HG03571 (cell line): Measurements from ENCODE around the gene C2orf81.

Experiments used
- ATAC-seq: cut with Tn5 transposase; IDR thresholded peaks from one replicate; pipeline ENCODE4 v1.9.1; 2021; ENCODE audit not compliant: unreplicated experiment

C2orf81 gene

GRCh38 chr2:74391209-74391579 lies 30.2 kb downstream of the C2orf81 start:
- peak; percentile 18 for ATAC-seq

- ATAC-seq = no peak
Observed at GRCh38 chr2:74390606-74391005, 30.8 kb downstream of the C2orf81 start.

GRCh38 chr2:74387346-74387745 lies 34.1 kb downstream of the C2orf81 start:
- ATAC-seq = no peak

GRCh38 chr2:74385396-74385795 lies 36.0 kb downstream of the C2orf81 start:
- no peak for ATAC-seq

- no peak for ATAC-seq
Observed at GRCh38 chr2:74384051-74384450, 37.4 kb downstream of the C2orf81 start.

GRCh38 chr2:74383254-74383653 lies 38.2 kb downstream of the C2orf81 start:
- no peak for ATAC-seq

- no peak for ATAC-seq
Observed at GRCh38 chr2:74381751-74382150, 39.7 kb downstream of the C2orf81 start.

- no peak for ATAC-seq
Observed at GRCh38 chr2:74379851-74380789, 41.3 kb downstream of the C2orf81 start, which contains the start of gene DCTN1. Gene DCTN1, minus strand, starts transcription at chr2:74380311. Its CDS starts 274 bp downstream, at chr2:74380037.

- ATAC-seq = no peak
Observed at GRCh38 chr2:74378007-74378406, 43.4 kb downstream of the C2orf81 start.

GRCh38 chr2:74375838-74376237 lies 45.6 kb downstream of the C2orf81 start:
- ATAC-seq = no peak

- no peak for ATAC-seq
Observed at GRCh38 chr2:74374509-74375205, 46.8 kb downstream of the C2orf81 start.

GRCh38 chr2:74373985-74374384 lies 47.4 kb downstream of the C2orf81 start:
- no peak for ATAC-seq

- no peak for ATAC-seq
Observed at GRCh38 chr2:74373221-74373676, 48.2 kb downstream of the C2orf81 start.

- no peak for ATAC-seq
Observed at GRCh38 chr2:74372674-74373073, 48.7 kb downstream of the C2orf81 start.

- no peak for ATAC-seq
Observed at GRCh38 chr2:74371421-74371820, 50.0 kb downstream of the C2orf81 start.

GRCh38 chr2:74369976-74370375 lies 51.4 kb downstream of the C2orf81 start:
- ATAC-seq = no peak

GRCh38 chr2:74368499-74368898 lies 52.9 kb downstream of the C2orf81 start:
- no peak for ATAC-seq

GRCh38 chr2:74367789-74368188 lies 53.6 kb downstream of the C2orf81 start:
- no peak for ATAC-seq

GRCh38 chr2:74366036-74366435 lies 55.4 kb downstream of the C2orf81 start:
- ATAC-seq = no peak

GRCh38 chr2:74364533-74365505 lies 56.6 kb downstream of the C2orf81 start:
- ATAC-seq = no peak
